ENCODE data around the gene NFIB.

- no peak for TF ChIP-seq EZH2 (IDR thresholded peaks at IDR 0.05; ENCODE audit: low read length, missing control alignments)
- no peak for TF ChIP-seq CTCF (conservative IDR thresholded peaks at IDR 0.05 in 1 of 2, IDR thresholded peaks at IDR 0.05 in 1 of 2; ENCODE audit: low read depth in 1 of 2, low read length in 2 of 2)
Measured at GRCh38 chr9:14350349-14350728, 36.4 kb upstream of the NFIB start.
